Stomach (tissue), 19 donors: ENCODE measurements around the gene CDK11B. TPM values are rescaled to one million over a fixed set of nuclear protein-coding genes. Genes with fewer than 3 reads are reported as not detected.
"Not testable (repeated sequence)": the region's sequence is repeated elsewhere in the genome, so short reads cannot be mapped to it uniquely, and the experiment has no call there.

Source experiments
- DNase-seq, 2 donors: peaks; one replicate each; pipeline versions ENCODE4 v3.0.0 to v3.0.0-alpha.2; 2013 to 2019
- H3K27ac ChIP-seq, 5 donors: fragments of 200-600 bp in 4 of 5; sonication (generic) in 4 of 5; one replicate each; pipeline ENCODE4 v1.5.1; 2013 to 2019; ENCODE audit warnings: mild to moderate bottlenecking in 1 of 5, moderate library complexity in 1 of 5
- H3K27me3 ChIP-seq, 3 donors: fragments of 200-600 bp; sonication (generic); one replicate each; pipeline ENCODE4 v1.5.1; 2017 to 2019; ENCODE audit warnings: mixed run types in 1 of 3
- H3K36me3 ChIP-seq, 4 donors: fragments of 200-600 bp; sonication (generic); 1 replicate in 3 of 4; 2 replicates in 1 of 4; pipeline ENCODE4 v1.5.1; 2016 to 2019
- H3K4me1 ChIP-seq, 4 donors: fragments of 200-600 bp; sonication (generic); one replicate each; pipeline ENCODE4 v1.5.1; 2016 to 2019
- H3K4me3 ChIP-seq, 4 donors: fragments of 200-600 bp; sonication (generic) in 3 of 4; one replicate each; pipeline ENCODE4 v1.5.1; 2016 to 2019; ENCODE audit warnings: mild to moderate bottlenecking in 1 of 4
- H3K9me3 ChIP-seq, 4 donors: fragments of 200-600 bp; sonication (generic); one replicate each; pipeline ENCODE4 v1.5.1; 2016 to 2019
- CTCF ChIP-seq, 7 experiments: fragments of 450-650 bp in 4 of 7; fragments of 200-600 bp in 3 of 7; sonication (generic) in 3 of 7; IDR thresholded peaks; one replicate each; pipeline ENCODE4 v1.5.1; 2016 to 2019; ENCODE audit warnings: antibody characterized with exemption in 7 of 7, control low read depth in 2 of 7, mild to moderate bottlenecking in 1 of 7
- EP300 ChIP-seq: sonication (generic); formaldehyde crosslinking; IDR thresholded peaks from one replicate; pipeline ENCODE4 v1.6.1; 2017; ENCODE audit warnings: antibody characterized with exemption
- POLR2A ChIP-seq, 4 donors: fragments of 450-650 bp; IDR thresholded peaks; one replicate each; pipeline ENCODE4 v1.6.1; 2016; ENCODE audit warnings: antibody characterized with exemption in 4 of 4, control low read depth in 2 of 4, mild to moderate bottlenecking in 1 of 4, moderate library complexity in 1 of 4
- POLR2AphosphoS5 ChIP-seq, 3 donors: sonication (generic); formaldehyde crosslinking; IDR thresholded peaks; one replicate each; pipeline ENCODE4 v1.6.1; 2016; ENCODE audit warnings: antibody characterized with exemption in 3 of 3
- WGBS, 5 donors: extraction: QIAGEN DNeasy Blood & Tissue Kit in 3 of 5; methylation state at CpG; one replicate each; pipeline versions ENCODE4 v1.1.5 to v1.1.7; 2013 to 2018; 5-methylcytosine and 5-hydroxymethylcytosine counted together
- intact Hi-C: fragments of 100-400 bp; cut with DNase I; formaldehyde crosslinking; loops from one replicate; pipeline ENCODE4 v1.15.1; 2023; ENCODE audit warnings: low total_unique reads
- long read RNA-seq, 10 donors: transcript quantifications; one replicate each; lab custom pipeline, GENCODE V29; 2026
- polyA plus RNA-seq, 3 donors: library from polyadenylated mRNA; stranded (reverse); fragments of 200-250 nt; gene quantifications; one replicate each; pipeline ENCODE4 v1.2.3, GENCODE V29; 2013
- total RNA-seq, 5 donors: library from RNA; depleted of rRNA; stranded (reverse); fragments of >200 nt; gene quantifications; one replicate each; pipeline versions ENCODE4 v1.1.0 to v1.2.3, GENCODE V29; 2014 to 2016
- donor health status: healthy with polysubstance abuse.
- donor health status: Bipolar disorder and iron deficiency.
- donor health status: healthy.

The CDK11B gene
- total RNA-seq (10 to 100 TPM in 4 of 5 donors, 1 to 10 TPM in 1; 9.0 to 62.6 (median 29.3) TPM), polyA plus RNA-seq (10 to 100 TPM; 21.6 to 37.4 (median 27.9) TPM)
- long read RNA-seq, donor 1: 0 reads
- long read RNA-seq, donor 2, partial matches to known transcripts: 0 of 2 reads
- long read RNA-seq, donor 2, other reads (novel, unspliced or antisense): 0 of 2 reads
- long read RNA-seq, donor 3, partial matches to known transcripts: 0 of 1 reads
- long read RNA-seq, donor 3, other reads (novel, unspliced or antisense): 0 of 1 reads
- long read RNA-seq, donor 4: 0 reads
- long read RNA-seq, donor 5, partial matches to known transcripts: 5 of 5 reads
- long read RNA-seq, donor 5, other reads (novel, unspliced or antisense): 0 of 5 reads
- long read RNA-seq, donor 6: 0 reads
- long read RNA-seq, donor 7, partial matches to known transcripts: 10 of 10 reads
- long read RNA-seq, donor 7, other reads (novel, unspliced or antisense): 0 of 10 reads
- long read RNA-seq, donor 8, partial matches to known transcripts: 7 of 9 reads
- long read RNA-seq, donor 8, other reads (novel, unspliced or antisense): 0 of 9 reads
- long read RNA-seq, donor 9, partial matches to known transcripts: 5 of 5 reads
- long read RNA-seq, donor 9, other reads (novel, unspliced or antisense): 0 of 5 reads
- long read RNA-seq, donor 10, partial matches to known transcripts: 0 of 2 reads
- long read RNA-seq, donor 10, other reads (novel, unspliced or antisense): 0 of 2 reads

- Histone ChIP-seq H3K36me3 (peaks cover 19 to 42% (median 39%) of the 10 kb centered on the region in 4 donors), H3K4me3 (peak within 1 kb of the TSS; percentile 63 to 68 (median 66)), H3K27ac (peak within 1 kb of the TSS; percentile 90 to 100 (median 99)), H3K4me1 (peaks cover 0 to 43% (median 25%) of the 10 kb centered on the region in 4 donors)
- 0 to 1% (median 0%) methylated on average over 24 to 65 of the region's 96 CpGs for WGBS, 5 donors
- peak in 2 of 3 donors; percentile 81 to 84 for TF ChIP-seq POLR2AphosphoS5 (IDR thresholded peaks at IDR 0.05)
- peak in 2 of 7 experiments; percentile 10 for TF ChIP-seq CTCF (IDR thresholded peaks at IDR 0.05)
- intact Hi-C loops, H3K27me3 ChIP-seq, H3K9me3 ChIP-seq: not testable (repeated sequence)
- DNase-seq: peak; percentile 92 to 99
Observed at GRCh38 chr1:1658583-1659549, at the start of gene CDK11B. CDK11B (minus strand) TSS chr1:1659004; CDS start chr1:1657485, 1,519 bp downstream.

GRCh38 chr1:1707897-1708296, 49.1 kb upstream of the CDK11B start:
- H3K27me3 ChIP-seq, H3K27ac ChIP-seq, H3K4me3 ChIP-seq, DNase-seq, intact Hi-C loops, H3K9me3 ChIP-seq, H3K4me1 ChIP-seq: not testable (repeated sequence)
- peaks cover 10 to 41% (median 39%) of the 10 kb centered on the region in 4 donors for H3K36me3 ChIP-seq
- 95 to 100% (median 95%) methylated on average over 1 to 13 of the region's 20 CpGs for WGBS, 5 donors

GRCh38 chr1:1707241-1707640, 48.4 kb upstream of the CDK11B start:
- intact Hi-C loops, H3K4me1 ChIP-seq, DNase-seq, H3K9me3 ChIP-seq, H3K27ac ChIP-seq, H3K27me3 ChIP-seq, H3K4me3 ChIP-seq: not testable (repeated sequence)
- peaks cover 10 to 41% (median 39%) of the 10 kb centered on the region in 4 donors for H3K36me3 ChIP-seq
- WGBS, 5 donors: 90 to 94% (median 91%) methylated on average over 2 to 18 of the region's 23 CpGs; no CpG with 5 or more reads in 2 of the 5 donors

- H3K27me3 ChIP-seq, H3K9me3 ChIP-seq, H3K27ac ChIP-seq, DNase-seq, intact Hi-C loops, H3K4me3 ChIP-seq, H3K4me1 ChIP-seq: not testable (repeated sequence)
- peaks cover 10 to 41% (median 39%) of the 10 kb centered on the region in 4 donors for H3K36me3 ChIP-seq
- WGBS, 5 donors: 33 to 100% (median 90%) methylated on average over 1 to 2 of the region's 10 CpGs; no CpG with 5 or more reads in 2 of the 5 donors
Observed at GRCh38 chr1:1705623-1706022, 46.8 kb upstream of the CDK11B start.

- H3K9me3 ChIP-seq, H3K4me1 ChIP-seq, H3K27me3 ChIP-seq, H3K4me3 ChIP-seq, DNase-seq, H3K27ac ChIP-seq, intact Hi-C loops: not testable (repeated sequence)
- WGBS, 5 donors: 93 to 100% (median 94%) methylated on average over 4 to 27 of the region's 27 CpGs
- peaks cover 10 to 41% (median 39%) of the 10 kb centered on the region in 4 donors for H3K36me3 ChIP-seq
Observed at GRCh38 chr1:1704284-1704957, 45.6 kb upstream of the CDK11B start.

- no peaks in the 10 kb centered on the region for H3K4me1 ChIP-seq
- TF ChIP-seq POLR2A (IDR thresholded peaks at IDR 0.05): no peak
- TF ChIP-seq POLR2AphosphoS5 (IDR thresholded peaks at IDR 0.05): no peak
- TF ChIP-seq CTCF (IDR thresholded peaks at IDR 0.05): no peak
- TF ChIP-seq EP300: no peak
- 91 to 95% (median 91%) methylated on average over 15 to 22 of the region's 22 CpGs for WGBS, 5 donors
- H3K27me3 ChIP-seq: no peaks in the 10 kb centered on the region
- intact Hi-C loops: no loop called here
- DNase-seq: no peak
- no peak overlapping the region for H3K27ac ChIP-seq
- no peak overlapping the region for H3K4me3 ChIP-seq
- no peaks in the 10 kb centered on the region for H3K9me3 ChIP-seq
- H3K36me3 ChIP-seq: peaks cover 10 to 41% (median 39%) of the 10 kb centered on the region in 4 donors
Observed at GRCh38 chr1:1703796-1704195, 45.0 kb upstream of the CDK11B start.

GRCh38 chr1:1702506-1702905, 43.7 kb upstream of the CDK11B start:
- H3K27ac ChIP-seq, H3K27me3 ChIP-seq, H3K4me1 ChIP-seq, H3K9me3 ChIP-seq, intact Hi-C loops, DNase-seq, H3K4me3 ChIP-seq: not testable (repeated sequence)
- 61 to 84% (median 78%) methylated on average over 3 to 12 of the region's 18 CpGs for WGBS, 5 donors
- peaks cover 10 to 32% (median 29%) of the 10 kb centered on the region in 4 donors for H3K36me3 ChIP-seq

- H3K27ac ChIP-seq, H3K27me3 ChIP-seq, H3K4me3 ChIP-seq, DNase-seq, H3K4me1 ChIP-seq, H3K9me3 ChIP-seq, intact Hi-C loops: not testable (repeated sequence)
- WGBS, 5 donors: no CpG with 5 or more reads among the region's 33 CpGs
- H3K36me3 ChIP-seq: peaks cover 10 to 18% (median 16%) of the 10 kb centered on the region in 4 donors
Observed at GRCh38 chr1:1700557-1700956, 41.8 kb upstream of the CDK11B start.
